HG03095 (cell line): ENCODE data around the gene SNX30.

Source experiments
- ATAC-seq: cut with Tn5 transposase; IDR thresholded peaks from one replicate; pipeline ENCODE4 v1.9.1; 2021; ENCODE audit warnings: moderate library complexity; ENCODE audit not compliant: unreplicated experiment

The SNX30 gene

GRCh38 chr9:112782218-112782617, 31.7 kb downstream of the SNX30 start:
- ATAC-seq: no peak

GRCh38 chr9:112783551-112783954, 33.0 kb downstream of the SNX30 start:
- no peak for ATAC-seq

GRCh38 chr9:112784020-112784785, 33.6 kb downstream of the SNX30 start:
- ATAC-seq: no peak

GRCh38 chr9:112785986-112786385, 35.4 kb downstream of the SNX30 start:
- ATAC-seq: no peak

- no peak for ATAC-seq
Observed at GRCh38 chr9:112786829-112787520, 36.4 kb downstream of the SNX30 start.

- no peak for ATAC-seq
Observed at GRCh38 chr9:112787978-112788377, 37.4 kb downstream of the SNX30 start.

- ATAC-seq: no peak
Observed at GRCh38 chr9:112789473-112789872, 38.9 kb downstream of the SNX30 start.

- no peak for ATAC-seq
Observed at GRCh38 chr9:112789891-112790774, 39.6 kb downstream of the SNX30 start.

- no peak for ATAC-seq
Observed at GRCh38 chr9:112792670-112793069, 42.1 kb downstream of the SNX30 start.

GRCh38 chr9:112793213-112793810, 42.8 kb downstream of the SNX30 start:
- ATAC-seq: peak; percentile 75

GRCh38 chr9:112794731-112795130, 44.2 kb downstream of the SNX30 start:
- ATAC-seq: no peak

- no peak for ATAC-seq
Observed at GRCh38 chr9:112795921-112796320, 45.4 kb downstream of the SNX30 start.

- no peak for ATAC-seq
Observed at GRCh38 chr9:112796485-112796884, 45.9 kb downstream of the SNX30 start.

- peak; percentile 97 for ATAC-seq
Observed at GRCh38 chr9:112809351-112809848, 58.8 kb downstream of the SNX30 start.

- ATAC-seq: no peak
Observed at GRCh38 chr9:112809906-112810305, 59.3 kb downstream of the SNX30 start.

GRCh38 chr9:112810696-112811490, 60.3 kb downstream of the SNX30 start:
- no peak for ATAC-seq

GRCh38 chr9:112811518-112811917, 61.0 kb downstream of the SNX30 start:
- no peak for ATAC-seq

GRCh38 chr9:112815868-112816267, 65.3 kb downstream of the SNX30 start:
- ATAC-seq: no peak

GRCh38 chr9:112817860-112818203, 67.3 kb downstream of the SNX30 start:
- ATAC-seq: peak; percentile 70
